GM12864 (cell line): ENCODE measurements around the gene BRI3.

ENCODE experiments used
- DNase-seq: peaks from one replicate; pipeline ENCODE4 v3.0.0-alpha.2; 2011; ENCODE audit warnings: low read depth
- H3K4me3 ChIP-seq: 2 replicates; pipeline ENCODE4 v1.5.1; 2011; ENCODE audit warnings: mild to moderate bottlenecking, low read depth, low read length, control low read depth
- TF ChIP-seq, protein P1 (sequence below): IDR thresholded peaks from 2 replicates; pipeline ENCODE4 v1.5.1; 2011; ENCODE audit warnings: low read depth, mild to moderate bottlenecking, moderate library complexity, low read length, control low read depth, inconsistent platforms; ENCODE audit errors: missing control alignments

The BRI3 gene

DNA sequence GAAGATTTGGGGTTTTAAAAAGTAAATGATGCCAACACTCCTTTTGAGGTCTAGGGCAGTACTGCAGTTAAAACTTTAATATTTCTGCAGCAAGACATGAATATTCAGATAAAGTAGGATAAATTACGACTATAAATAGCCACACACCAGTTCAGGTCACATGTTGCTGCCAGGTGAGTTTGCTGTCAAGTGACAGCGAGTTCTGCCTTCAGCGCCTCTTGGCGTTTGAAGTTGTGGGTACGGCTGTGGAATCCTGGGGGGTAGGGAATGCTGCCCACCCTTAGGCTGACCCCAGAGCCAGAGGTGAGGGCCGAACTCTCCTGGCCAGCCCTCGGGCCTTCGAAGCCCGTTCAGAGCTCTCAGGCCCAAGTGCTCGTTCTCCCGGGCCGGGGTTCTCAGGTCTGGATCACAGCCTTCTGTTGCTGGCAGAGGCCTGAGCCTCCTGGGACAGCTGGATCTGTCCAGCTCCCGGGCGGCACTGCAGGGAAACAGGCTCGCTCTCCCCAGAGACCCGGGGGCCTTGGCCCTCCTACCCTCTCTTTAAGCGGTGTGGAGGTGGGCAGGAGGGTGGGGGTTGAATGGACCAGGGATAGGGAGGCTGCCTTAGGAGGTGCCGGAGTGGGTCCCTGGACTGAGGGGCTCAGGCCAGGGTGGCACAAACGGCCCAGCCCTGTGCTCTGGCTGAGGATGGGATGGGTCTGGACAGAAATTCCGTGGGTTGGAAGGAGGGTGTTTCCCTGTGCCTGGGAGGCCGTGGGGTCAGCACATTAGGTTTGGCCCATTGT, 5.4 kb downstream of the BRI3 start:
- H3K4me3 ChIP-seq = no peak overlapping the region
- TF ChIP-seq, protein P1, sequence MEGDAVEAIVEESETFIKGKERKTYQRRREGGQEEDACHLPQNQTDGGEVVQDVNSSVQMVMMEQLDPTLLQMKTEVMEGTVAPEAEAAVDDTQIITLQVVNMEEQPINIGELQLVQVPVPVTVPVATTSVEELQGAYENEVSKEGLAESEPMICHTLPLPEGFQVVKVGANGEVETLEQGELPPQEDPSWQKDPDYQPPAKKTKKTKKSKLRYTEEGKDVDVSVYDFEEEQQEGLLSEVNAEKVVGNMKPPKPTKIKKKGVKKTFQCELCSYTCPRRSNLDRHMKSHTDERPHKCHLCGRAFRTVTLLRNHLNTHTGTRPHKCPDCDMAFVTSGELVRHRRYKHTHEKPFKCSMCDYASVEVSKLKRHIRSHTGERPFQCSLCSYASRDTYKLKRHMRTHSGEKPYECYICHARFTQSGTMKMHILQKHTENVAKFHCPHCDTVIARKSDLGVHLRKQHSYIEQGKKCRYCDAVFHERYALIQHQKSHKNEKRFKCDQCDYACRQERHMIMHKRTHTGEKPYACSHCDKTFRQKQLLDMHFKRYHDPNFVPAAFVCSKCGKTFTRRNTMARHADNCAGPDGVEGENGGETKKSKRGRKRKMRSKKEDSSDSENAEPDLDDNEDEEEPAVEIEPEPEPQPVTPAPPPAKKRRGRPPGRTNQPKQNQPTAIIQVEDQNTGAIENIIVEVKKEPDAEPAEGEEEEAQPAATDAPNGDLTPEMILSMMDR = no peak
- DNase-seq = no peak

DNA sequence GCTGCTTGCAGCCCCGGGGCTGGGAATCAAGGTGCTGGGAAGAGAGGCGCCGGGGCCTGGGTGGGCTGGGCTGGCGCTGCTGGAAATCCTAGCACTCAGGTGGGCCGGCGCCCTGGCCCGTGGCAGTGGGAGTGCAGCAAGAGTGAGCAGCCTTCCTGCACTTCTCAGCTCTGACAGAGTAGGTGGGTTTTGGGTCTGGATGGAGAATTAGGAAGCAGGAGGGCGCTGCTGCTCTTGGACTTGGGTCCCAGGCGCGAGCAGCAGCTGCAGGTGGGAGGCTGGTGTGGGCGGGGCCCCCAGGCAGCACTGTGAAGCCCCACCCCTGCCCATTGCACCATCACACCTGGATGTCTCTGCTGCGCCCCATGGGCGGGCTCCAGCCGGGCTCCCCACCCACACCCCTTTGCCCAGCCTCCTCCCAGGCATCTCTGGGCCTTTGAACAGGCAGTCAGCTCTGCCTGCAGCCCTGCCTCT, 6.0 kb downstream of the BRI3 start:
- TF ChIP-seq, protein P1 = no peak
- no peak for DNase-seq
- no peak overlapping the region for H3K4me3 ChIP-seq

DNA sequence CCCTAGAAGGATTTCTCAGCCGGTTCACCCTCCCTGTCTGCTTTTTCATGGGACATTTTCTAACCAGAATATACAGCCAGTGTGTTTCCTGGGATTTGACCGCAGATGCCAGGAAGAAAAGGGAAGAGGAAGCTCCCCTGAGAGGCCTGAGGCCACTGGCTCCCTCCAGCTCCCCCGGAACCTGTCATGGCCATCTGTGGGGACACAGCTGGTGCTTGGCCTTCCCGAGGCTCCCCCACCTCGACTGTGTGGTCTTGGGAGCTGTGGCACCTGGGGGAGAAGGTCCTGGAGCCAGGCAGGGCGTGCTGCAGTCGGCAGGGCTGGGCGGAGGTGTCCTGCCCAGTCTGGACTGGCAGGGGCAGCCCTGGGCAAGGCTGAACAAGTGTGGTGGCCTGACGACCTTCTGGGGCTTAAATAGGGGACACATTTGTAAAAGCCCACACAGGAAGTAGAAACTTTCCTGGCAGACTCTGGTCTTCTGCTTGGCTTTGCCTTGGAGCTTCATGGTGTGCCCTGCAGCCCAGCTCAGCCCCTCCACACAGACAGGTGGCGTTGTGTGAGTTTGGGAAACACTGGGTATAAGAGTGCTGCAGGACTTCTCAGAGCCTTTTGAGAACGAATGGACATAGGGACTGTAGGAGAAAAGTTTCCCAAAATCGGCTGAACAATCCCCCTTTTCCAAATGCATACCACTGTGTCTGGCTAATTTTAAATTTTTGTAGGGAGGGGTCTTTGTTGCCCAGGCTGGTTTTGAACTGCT, 6.8 kb downstream of the BRI3 start:
- DNase-seq = no peak
- H3K4me3 ChIP-seq = no peak overlapping the region

DNA sequence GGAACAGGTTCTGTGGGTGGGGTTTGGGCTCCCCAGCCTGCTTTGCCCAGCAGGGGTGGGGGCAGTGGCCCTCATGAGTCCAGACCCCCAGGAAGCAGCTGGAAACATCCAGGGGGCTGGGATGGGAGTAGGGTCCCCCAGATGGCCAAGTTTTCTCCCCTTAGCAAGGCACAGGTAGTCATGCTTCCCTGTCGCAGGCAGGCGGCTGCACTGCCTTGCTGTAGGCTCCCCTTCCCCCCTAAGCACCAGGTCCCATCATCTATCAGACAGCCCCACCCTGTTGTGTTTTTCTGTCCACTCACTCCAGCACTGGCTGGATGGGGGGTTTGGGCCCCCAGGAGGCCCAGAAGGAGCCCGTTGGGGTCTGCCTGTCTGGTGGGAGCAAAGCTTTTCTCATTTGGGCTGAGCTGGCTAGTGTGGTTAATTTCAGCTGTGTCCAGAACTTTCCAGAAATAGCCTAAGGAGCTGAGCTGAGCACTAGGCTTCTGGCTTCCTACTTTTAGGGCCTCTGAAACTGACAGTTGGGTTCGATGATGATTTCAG, 7.9 kb downstream of the BRI3 start:
- TF ChIP-seq, protein P1 = no peak
- DNase-seq = no peak
- H3K4me3 ChIP-seq = no peak overlapping the region

More for the DNA sequence above, 6.8 kb downstream of the BRI3 start:
- TF ChIP-seq, protein P1 = no peak

DNA sequence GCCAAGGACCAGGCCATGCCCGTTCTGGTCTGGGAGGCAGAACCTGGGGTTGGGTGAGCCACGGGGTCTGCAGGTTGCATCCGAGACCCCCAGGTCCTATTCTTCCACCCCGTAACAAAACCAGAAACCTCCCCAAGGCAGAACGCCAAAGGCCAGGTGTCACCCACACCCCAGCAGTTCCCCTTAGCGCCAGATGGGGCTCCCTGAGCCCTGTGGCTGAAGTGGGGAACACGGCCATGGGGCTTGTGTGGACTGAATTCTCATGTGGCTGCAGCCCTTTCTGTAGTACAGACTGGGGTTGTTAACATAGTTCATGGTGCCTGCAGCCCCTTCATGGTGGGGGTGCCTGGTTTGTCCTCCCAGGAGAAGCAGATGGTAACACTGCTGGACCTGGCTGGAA, 10.2 kb downstream of the BRI3 start:
- no peak overlapping the region for H3K4me3 ChIP-seq
- DNase-seq = no peak
- TF ChIP-seq, protein P1 = peak; percentile 52

DNA sequence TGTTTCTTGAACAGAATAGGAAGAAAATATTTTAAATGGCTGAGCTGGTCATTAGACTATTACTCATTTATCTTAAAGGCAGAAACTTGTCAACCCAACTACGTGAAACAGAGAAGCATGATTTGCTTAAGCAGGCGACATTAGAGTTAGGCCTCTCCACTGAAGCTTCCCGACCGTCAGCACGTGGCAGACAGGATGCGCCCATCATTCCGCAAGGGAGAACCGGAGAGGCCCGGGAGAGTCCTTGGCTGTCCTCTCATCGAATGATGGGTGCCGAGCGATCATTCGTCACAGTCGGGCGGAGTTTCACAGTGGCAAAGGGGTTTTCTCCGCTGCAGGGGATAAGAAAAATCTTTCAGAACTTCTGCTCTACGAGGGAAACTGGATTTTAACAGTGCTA, 11.8 kb downstream of the BRI3 start:
- TF ChIP-seq, protein P1 = no peak
- H3K4me3 ChIP-seq = no peak overlapping the region
- no peak for DNase-seq
